ENCODE results near the gene ALAS1.

DNA sequence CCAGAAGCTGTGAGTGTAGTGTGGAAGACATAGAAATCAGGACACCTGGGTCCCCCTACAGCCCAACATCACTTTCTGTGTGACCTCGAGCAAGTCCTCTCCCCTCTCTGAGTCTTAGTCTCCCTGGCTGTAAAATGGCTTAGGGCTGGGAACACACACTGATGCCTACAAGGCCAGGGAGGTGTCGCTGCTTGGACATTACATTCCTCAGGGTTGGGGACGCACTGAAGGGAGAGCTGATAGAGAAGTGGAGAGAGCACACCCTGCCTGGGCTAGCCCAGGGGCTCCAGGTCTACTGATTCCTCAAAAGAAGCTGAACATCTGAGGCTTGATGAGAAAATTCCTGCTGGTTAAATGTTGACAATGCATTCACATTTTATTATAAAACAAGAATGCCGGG lies 6.3 kb upstream of the ALAS1 start:
- no peak for TF ChIP-seq ZNF274 (IDR thresholded peaks at IDR 0.05; ENCODE audit: low read depth, low read length)
- TF ChIP-seq SUZ12 (IDR thresholded peaks at IDR 0.05; ENCODE audit: extremely low read depth, insufficient read depth, insufficient read length), result no peak
- no peak for TF ChIP-seq YY1 (IDR thresholded peaks at IDR 0.05; ENCODE audit: insufficient read depth, insufficient read length)

All from NT2/D1 (cell line).